Activated CD8-positive, alpha-beta memory T cell treated with anti-CD3 and anti-CD28 coated beads, Interleukin-2, amount 50 U/mL, for 24 hours (primary cell): ENCODE measurements around the gene PIM3.

Experiments
- DNase-seq: peaks from one replicate; pipeline ENCODE4 v3.0.0-alpha.2; 2020; ENCODE audit errors: extremely low read depth

Gene PIM3

GRCh38 chr22:49928185-49928495 is 32.4 kb upstream of the PIM3 start:
- no peak for DNase-seq

DNA sequence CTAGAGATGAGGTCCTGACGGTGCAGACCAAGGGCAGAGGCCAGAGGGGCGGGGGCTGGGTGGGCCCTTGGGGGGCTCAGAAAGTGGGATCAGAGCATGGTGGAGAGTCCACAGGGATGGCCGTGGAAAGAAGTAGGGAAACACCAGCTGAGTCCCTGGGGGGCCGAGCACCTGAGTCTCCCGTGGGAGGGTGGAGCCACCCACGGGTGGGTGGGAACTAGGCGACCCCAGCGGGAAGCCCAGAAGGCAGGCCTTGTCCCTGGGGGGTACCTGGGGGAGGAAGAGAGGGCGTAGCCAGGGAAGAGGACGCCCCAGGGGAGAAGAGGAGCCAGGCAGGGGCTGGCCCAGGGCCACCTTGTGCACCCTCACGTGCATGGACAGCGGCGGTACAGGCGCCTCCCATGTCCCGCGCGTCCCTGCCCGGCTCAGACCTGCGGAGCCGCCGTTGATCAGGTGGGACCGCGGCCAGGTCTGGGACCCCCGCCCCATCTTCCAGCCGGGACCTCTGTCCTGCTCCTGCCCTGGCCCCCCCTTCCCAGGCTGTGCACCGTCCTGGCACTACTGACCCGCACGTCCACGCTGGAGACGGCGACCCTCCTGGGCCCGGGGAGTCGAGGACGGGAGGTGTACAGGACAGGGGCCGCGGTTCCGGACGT is 31.9 kb upstream of the PIM3 start:
- no peak for DNase-seq

DNA sequence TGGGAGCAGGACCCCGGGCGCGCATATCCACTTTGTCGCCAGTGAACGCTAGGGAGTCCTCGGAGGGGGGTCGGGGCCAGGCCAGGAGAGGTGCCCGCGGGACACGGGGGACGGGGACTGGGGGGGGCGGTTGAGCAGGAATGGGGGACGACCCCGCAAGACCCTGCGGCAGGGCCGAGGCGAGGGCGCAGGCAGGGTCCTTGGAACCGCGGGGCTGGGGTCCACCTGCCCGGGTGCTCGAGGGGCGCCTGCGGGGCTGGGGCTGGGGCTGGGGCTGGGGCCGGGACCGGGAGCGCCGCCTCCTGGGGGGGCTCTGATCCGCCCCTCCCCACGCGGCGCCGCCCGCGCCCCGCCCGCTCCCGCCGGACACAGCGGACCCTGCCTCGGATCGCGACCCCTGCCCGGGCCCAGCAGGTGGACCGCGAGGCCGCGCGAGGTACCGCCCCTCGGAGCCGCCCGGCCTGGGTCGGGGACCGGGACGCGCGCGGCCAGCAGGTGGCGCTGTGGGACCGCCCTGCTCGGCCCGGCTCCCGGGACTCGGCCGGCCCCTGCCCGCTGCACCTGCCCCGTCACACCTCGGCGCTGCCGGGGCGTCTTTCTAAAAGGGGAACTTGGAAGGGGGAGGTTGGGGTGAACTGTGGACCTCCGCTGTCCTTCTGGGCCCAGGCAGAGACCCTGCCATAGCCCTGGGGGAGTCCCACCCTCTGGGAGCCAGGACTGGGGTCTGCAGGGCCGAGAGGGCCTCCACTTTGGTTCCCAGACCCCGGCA is 31.2 kb upstream of the PIM3 start:
- DNase-seq = no peak

DNA sequence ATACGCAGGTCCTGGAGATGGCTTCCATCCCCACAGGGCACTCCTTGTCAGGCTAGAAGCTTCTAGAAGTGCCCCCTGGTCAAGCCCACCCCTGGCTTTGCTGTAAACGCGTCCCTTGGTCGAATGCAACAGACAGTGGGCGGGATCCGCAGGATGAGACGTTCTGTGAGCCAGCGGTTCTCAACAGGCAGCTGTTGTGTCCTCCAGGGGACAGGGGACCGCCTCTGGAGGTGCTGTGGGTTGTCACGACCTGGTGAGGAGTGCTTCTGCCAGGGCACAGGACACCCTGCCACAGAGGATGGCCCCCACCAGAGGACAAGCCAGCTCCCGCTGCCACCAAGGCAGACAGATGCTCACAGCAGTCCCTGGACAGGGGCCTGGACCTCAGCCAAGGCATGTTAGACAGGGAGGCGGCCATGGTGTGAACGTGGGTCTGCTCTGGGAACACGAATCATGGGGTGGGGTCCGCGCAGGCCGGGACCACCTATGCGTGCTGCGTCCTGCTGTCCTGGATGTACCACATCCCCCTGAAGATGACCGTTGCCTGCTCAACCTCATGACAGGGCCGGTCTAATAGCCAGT is 30.5 kb upstream of the PIM3 start:
- no peak for DNase-seq

GRCh38 chr22:49930596-49931412 is 29.8 kb upstream of the PIM3 start:
- no peak for DNase-seq

DNA sequence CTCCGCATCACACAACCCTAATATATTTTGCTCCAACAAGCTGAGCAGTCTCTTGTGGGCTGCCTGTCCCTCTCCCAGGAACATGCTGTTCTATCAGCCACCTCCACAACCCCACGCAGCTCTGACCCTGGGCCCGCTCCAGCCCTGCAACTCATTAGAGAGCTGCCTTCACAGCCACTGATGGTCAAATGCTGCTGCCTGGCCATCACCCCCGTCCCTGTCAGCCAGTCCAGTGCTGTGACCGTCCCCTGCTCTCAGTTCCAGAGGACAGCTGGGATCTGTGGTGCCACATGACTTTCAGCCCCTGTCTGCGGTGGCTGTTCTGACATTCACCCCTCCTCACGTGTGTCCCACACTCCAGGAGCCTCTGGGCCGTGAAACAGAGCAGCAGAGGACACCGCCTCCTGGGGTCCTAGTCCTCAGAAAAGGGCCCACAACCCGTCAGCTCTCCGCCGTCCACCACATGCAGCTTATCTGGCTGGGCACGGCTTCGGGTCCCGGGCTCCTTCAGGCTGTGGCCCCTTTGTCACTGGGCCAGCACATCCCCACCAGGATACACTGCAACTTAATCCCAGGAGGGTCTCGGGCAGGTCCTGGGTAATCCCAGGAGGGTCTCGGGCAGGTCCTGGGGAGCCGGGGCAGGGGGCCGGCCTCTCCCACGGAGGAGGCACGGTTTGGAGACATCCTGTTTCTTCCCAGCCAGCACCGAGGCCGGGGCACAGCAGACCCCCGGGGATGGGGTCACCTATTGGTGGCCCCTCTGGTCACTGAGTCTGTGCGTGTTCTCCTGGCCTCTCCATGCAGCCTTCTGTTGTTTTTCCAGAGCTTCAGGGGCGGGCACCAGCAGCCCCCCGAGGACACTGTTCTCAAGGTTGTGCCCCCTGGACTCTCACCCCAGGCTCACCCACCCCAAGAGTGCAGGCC is 27.1 kb upstream of the PIM3 start:
- no peak for DNase-seq

- no peak for DNase-seq
These were observed 26.2 kb upstream of the PIM3 start for GRCh38 chr22:49934160-49934890.

DNA sequence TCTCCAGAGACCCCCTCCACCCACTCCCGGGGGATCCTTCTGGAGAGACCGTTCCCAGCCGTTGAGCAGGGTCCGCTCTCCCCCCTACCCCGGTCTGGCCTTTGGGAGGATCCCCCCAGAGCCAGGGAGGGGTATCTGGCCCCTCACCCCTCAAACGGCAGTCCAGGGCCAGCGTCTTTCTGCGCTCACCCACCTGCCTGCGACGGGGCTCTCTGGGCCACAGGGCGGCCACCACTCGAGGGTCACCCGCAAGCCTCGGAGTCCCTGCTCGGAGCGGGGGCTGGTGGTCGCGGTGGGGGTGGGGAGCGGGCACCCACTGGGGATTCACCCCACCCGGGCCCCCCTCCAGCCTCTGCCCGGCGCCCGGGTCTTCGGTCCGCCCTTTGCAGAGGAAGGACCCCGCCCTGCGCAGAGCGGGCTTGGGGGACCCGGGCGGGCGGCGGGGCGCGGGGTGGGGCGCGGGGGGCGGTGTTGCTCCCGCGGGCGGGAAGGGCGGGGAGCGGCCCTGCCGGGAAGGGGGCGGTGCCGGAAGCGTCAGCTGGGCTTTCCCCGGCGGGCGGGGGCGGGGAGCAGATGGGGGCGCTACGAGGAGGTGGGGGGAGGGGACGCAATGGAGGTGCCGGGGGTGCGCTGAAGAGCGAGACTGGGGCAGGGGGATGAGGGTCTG is 25.5 kb upstream of the PIM3 start:
- DNase-seq = peak; percentile 61

- DNase-seq = no peak
These were observed 25.0 kb upstream of the PIM3 start for GRCh38 chr22:49935561-49935960.

GRCh38 chr22:49936018-49936972 is 24.3 kb upstream of the PIM3 start:
- DNase-seq = peak; percentile 88

DNA sequence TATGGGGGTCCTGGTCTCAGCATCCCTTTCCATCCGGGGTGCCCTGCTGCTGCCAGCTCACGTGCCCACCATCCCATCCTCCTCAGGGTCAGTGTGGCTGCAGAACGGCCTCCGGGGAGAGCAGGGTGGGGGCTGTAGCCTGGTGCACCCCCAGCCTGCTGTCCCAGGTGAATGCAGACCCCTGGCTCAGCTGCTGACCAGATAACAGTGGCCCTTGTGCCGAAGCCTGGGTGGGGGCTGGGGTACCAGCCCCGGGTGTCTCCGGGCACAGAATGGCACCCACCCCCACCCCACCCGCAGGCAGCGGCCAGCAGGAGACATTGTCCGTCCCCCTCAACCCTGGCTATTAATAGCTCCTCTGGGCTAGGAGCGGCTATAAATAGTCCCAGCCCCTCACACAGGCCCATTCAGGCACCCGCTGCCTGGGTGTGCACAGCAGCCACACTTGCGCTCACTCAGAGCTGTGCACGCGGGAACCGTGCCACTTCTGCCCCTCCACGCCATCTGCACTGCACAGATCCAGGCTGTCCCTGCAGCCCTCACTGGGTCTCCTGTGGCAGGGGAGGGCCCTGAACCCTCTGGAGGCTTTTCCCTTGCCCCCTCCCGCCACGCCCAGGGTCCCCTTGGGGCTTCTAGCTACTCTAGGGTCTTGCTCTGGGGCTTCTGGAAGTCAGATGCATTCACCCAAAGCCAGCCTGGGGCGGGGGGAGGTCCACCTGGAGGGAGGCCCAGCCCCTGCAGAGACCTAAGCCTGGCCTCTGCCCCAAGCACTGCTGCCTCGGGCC is 23.4 kb upstream of the PIM3 start:
- DNase-seq = no peak

DNA sequence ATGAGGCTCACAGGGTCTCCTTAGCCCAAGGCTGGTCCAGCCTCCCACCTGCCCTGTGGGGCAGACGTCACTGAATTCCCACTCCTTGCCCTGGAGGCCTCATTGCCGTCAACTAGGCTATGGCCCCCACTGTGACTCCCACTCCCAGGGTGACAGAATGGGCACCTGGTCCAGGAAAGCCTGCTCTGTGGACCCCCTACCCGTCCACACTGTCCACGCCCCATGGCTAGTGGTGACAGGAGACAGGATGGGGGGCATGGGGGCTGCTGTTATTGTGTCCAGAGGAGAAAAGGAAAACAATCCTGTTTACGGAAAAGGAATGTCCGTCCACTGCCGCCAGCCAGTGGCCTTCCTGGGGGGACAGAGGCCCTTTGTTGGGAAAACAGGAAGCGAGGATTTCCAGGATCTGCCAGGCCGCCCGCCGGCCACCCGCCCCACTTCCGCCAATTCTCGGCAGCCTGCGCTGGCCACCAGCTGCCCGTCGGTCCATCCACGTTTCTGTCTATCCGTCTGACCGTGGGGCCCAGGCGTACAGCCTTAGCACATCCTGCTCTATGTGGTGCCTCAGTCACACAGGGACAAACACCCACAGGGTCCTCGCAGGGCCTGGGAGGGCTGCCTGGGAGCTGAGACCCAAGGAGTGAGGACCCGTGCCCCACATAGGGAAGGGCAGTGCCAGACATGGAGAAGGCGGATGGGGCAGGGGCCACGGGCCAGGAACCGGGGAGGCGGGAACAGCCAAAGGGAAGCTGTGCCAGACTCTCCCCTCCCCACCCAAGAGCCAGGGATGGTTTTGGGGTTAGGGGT is 22.6 kb upstream of the PIM3 start:
- no peak for DNase-seq

- DNase-seq = no peak
These were observed 21.9 kb upstream of the PIM3 start for GRCh38 chr22:49938565-49939136.

- DNase-seq = no peak
These were observed 18.9 kb upstream of the PIM3 start for GRCh38 chr22:49941507-49942316.

- DNase-seq = no peak
These were observed 17.8 kb upstream of the PIM3 start for GRCh38 chr22:49942565-49943404.
